Measurements from ENCODE around the gene TPO.
"Not testable (repeated sequence)": the region's sequence is repeated elsewhere in the genome, so short reads cannot be mapped to it uniquely, and the experiment has no call there.

TPO gene

GRCh38 chr2:1488181-1488671, 75.0 kb downstream of the TPO start:
- no peak for DNase-seq

- DNase-seq: no peak
These were observed 75.6 kb downstream of the TPO start for GRCh38 chr2:1488851-1489250.

DNA sequence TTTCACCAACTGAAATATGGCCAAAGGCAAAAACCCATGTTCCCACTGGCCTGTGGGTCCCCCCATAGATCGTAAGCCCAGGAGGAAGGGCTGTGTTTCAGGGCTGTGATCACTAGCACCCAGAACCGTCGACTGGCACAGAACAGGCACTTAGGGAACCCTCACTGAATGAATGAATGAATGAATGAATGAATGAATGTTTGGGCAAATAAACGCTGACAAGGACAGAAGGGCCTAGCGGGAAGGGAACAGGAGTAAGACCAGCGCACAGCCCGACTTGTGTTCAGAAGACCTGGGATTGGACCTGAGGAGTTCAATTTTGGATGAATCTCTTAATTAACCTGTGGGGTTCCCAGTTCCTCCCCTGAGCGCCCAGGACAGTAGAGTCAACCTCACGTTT, 76.2 kb downstream of the TPO start:
- DNase-seq: no peak

DNA sequence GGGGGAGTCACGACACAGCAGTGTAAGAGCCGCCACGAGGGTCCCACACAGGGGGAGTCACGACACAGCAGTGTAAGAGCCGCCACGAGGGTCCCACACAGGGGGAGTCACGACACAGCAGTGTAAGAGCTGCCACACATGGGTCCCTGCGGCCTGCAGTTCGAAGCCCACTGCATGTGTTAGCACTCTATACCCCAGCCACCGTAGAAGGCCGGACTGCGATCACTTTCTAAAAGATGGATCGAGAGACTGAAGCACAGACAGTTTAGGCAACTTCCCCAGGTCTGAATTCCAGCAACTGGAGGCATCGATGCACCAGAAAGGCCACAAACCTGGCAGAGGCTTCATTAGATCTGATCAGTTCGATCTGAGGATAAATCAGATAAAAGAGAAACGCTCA, 77.1 kb downstream of the TPO start:
- DNase-seq: not testable (repeated sequence)

- DNase-seq: no peak
These were observed 78.5 kb downstream of the TPO start for GRCh38 chr2:1491751-1492150.

DNA sequence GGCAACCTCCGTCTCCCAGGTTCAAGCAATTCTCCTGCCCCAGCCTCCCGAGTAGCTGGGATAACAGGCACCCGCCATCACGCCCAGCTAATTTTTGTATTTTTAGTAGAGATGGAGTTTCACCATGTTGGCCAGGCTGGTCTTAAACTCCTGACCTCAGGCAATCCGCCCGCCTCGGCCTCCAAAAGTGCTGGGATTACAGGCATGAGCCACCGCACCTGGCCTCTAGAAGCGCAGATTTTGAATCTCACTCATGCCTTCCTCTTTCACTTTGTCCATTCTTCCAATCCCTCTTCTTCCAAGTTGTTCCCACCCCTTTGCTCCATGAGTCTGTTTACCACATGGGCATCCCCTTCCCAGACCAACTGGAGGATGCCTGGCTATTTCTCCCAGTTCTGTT, 79.0 kb downstream of the TPO start:
- not testable (repeated sequence) for DNase-seq

DNA sequence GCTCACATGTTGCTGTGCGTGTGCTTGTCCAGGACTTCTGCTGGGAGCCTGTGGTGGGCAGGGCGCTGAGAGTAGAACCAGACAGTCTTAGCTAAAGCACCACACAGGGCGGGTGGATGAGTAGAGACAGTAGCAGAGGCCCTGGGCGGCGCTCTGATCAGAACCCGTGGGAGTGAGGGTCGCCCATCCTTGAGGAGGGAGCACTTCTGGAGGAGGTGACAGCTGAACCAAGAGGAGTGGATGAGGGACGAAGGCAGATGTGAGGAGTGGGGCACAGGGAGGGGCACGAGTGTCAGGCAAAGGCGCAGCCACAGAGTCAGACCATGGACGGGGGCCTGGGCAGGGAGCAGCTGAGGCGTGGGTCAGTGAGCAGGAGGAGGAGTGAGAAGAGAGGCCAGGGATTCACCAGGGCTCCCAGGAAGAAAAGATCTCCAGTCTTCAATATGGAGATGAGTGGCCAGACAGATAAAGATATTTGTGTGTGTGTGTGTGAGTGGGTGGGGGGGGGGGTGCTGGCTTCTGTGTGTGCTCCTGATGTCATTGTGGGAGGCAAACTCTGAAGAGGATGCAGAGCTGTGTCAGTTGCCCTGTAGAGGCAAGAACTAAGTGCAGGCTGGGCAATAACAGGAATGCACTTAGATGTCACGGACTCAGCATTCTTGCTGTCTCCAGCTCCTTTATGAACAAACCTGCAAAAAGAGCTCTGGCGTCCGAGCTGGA, 79.6 kb downstream of the TPO start:
- DNase-seq: no peak

DNA sequence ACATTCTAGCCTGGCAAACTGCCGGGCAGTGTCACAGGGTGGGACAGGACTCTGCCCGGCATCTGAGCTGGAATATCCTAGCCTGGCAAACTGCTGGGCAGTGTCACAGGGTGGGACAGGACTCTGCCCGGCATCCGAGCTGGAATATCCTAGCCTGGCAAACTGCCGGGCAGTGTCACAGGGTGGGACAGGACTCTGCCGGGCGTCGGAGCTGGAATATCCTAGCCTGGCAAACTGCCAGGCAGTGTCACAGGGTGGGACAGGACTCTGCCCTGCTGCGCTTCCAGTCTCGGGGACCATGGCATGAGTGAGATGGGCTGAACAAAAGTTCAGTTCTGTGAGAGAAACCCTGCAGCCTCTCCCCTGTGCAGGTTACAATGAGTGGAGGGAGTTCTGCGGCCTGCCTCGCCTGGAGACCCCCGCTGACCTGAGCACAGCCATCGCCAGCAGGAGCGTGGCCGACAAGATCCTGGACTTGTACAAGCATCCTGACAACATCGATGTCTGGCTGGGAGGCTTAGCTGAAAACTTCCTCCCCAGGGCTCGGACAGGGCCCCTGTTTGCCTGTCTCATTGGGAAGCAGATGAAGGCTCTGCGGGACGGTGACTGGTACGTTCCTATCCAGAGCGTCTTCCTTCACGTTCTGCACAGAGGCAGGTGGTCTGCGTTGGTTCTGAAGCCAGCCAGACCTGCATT, 80.3 kb downstream of the TPO start:
- no peak for DNase-seq

DNA sequence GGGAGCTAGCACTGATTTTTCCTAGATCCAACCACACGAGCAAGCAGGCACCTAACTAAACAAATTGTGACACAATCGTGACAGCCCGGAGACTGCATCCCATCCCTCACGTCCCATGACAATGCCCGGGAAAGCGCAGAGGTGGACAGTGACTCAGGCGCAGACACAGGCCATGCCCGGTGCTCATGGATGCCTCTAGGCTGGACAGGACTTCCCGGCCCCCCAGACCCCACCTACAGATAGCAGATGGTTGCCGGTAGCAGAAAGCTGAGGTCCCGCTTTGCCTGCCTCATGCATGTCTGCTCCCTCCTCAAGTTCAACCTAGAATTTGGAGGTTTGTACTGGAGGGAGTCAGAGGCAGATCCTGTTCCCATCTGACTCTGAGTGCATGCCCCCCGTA, 81.0 kb downstream of the TPO start:
- no peak for DNase-seq

DNA sequence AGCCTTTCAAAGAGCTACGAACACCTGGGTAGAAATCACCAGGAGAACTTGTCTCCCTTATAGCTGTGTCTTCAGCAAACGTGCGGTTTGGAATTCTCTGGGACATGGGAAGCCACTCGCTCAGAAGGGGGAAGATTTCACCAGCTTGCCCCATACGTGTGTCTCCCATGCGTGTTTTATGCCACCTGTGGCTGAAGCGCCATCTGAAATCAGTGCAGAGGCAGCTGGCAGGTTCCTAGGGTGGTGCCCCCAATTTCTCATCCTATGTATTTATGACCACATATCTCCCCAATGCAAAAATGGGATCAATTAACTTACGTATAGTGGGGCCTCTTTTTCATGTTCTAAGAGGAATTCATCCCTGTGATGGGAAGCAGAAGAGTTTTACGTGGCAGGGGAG, 81.6 kb downstream of the TPO start:
- DNase-seq: no peak

GRCh38 chr2:1495676-1496358, 82.6 kb downstream of the TPO start:
- DNase-seq: no peak

- DNase-seq: no peak
These were observed 83.1 kb downstream of the TPO start for GRCh38 chr2:1496359-1496821.

- DNase-seq: no peak
These were observed 83.9 kb downstream of the TPO start for GRCh38 chr2:1497122-1497611.

DNA sequence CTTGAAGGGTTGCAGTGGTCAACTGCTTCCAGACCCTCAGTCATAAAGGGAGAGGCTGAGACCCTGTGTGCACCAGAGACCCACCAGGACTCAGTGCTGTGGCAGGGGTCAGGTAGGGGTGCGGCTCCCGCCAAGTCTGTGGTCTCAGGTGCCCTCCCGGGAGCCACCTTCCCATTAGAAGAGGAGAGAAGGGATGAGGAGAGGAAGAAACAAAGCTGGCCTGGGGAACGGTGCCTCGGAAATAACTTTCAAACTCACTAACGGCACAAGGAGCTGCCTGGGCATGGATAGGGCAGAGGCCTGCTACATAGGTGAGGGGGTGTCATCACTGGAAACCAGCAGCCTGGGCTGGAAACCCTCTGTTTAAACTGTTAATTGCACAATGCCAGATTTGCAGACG, 84.9 kb downstream of the TPO start:
- DNase-seq: no peak

- no peak for DNase-seq
These were observed 86.0 kb downstream of the TPO start for GRCh38 chr2:1499033-1499795.

DNA sequence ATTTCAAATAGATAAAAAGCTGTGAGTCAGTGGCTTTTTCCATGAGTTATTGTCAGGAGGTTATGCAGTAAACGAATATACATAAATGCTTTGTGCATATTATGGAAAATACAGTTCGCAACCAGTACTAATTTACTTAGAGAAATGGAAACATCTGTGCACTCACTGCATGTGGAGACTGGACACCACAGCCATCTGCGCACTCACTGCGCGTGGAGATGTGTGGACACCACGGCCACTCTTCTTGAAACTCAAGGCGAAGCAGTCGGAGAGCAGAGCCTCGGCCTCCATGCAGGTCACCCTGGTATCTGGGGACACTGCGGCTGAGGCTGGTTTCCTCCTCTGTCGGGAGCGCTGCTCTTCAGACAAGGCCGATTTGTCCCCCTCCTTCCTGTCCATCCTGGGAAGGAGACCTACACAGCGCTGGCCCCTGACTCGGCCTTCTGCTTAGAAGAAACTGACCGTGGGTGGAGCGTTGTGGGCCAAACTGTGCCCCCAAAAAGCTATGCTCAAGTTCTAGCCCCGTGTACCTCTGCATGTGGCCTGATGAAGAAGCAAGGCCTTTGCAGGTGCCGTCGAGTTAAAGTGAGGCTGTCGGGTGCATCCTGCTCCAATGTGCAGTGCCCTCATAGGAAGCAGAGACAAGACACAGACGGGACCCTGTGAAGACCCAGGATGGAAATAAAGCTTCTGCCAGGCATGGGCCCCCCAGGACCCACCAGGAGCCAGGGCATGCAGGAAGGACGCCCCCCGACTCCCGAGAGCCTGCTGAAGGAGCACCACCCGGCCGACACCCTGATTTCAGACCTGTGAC, 88.0 kb downstream of the TPO start:
- no peak for DNase-seq

DNA sequence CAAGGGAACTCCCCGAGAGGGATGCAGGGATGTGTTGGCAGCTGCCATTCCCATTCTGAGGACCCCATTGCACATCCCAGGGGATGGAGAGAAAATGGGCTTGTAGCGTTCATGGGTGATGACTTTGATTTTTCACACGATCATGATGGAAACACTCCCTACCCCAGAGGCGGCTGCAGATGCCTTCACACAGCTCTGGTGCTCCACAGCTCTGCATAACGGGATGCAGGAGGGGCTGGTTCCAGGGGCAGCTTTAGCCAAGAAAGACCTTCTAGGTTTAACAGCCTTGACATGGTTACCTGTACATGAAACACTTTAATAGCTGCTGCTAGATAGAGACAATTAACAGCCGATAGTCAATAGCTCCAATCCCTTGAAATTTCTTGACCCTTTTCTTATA, 88.7 kb downstream of the TPO start:
- no peak for DNase-seq

GRCh38 chr2:1502891-1503304, 89.6 kb downstream of the TPO start:
- no peak for DNase-seq

DNA sequence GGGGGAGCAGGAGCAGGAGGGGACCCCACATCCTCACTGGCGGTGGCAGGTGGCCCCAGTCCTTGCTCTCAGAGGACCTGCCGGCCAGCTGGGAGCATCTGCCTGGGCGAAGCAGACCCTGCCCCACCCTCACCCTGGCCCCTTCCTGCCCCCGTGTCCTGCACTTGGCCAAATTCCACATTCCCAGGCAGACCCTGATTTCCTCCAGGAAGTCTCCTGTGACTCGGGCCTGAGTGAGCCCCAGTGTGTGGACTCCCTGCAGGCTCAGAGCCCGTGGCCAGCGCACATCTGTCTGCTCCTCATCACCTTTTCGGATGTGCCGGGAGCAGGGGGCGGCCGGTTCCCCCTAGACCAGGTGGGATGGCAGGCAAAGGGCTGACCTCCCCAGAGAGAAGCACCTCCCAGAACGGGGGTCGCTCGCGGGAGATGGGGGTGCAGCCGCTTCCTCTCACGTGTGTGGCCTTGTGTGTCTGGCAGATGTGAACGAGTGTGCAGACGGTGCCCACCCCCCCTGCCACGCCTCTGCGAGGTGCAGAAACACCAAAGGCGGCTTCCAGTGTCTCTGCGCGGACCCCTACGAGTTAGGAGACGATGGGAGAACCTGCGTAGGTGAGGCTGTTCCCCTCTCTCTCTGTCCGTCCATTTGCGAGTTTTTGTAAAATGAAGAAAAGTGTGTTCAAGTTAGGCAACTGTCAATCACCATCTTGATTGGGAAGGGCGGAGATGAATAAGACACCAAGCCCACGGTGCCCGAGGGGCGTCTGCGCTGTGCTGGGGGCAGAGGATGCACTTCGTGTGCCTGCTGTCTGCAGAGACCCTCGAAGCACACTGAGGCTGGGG, 90.4 kb downstream of the TPO start:
- no peak for DNase-seq

GRCh38 chr2:1504311-1504750, 91.1 kb downstream of the TPO start:
- DNase-seq: no peak

GRCh38 chr2:1505031-1505441, 91.8 kb downstream of the TPO start:
- no peak for DNase-seq

All from activated naive CD4-positive, alpha-beta T cell treated with Interleukin-2 at 50 U/mL for 16 hours (primary cell).